DLD1 (cell line): ENCODE results near the gene VMP1.

Experiments used
- in situ Hi-C: cut with HindIII; loops from 2 replicates; pipeline ENCODE4 v1.10.0; 2017; ENCODE audit warnings: low sequenced_read_pairs

Gene VMP1

GRCh38 chr17:59707971-59708430 lies 547 bp downstream of the VMP1 start:
- in situ Hi-C loops: no loop called here

GRCh38 chr17:59711936-59712335 lies 4.5 kb downstream of the VMP1 start:
- in situ Hi-C loops: no loop called here

GRCh38 chr17:59712862-59713261 lies 5.4 kb downstream of the VMP1 start:
- in situ Hi-C loops: no loop called here

GRCh38 chr17:59714255-59714654 lies 6.8 kb downstream of the VMP1 start:
- in situ Hi-C loops: no loop called here

GRCh38 chr17:59716427-59716826 lies 9.0 kb downstream of the VMP1 start:
- in situ Hi-C loops: no loop called here

GRCh38 chr17:59719526-59719925 lies 12.1 kb downstream of the VMP1 start:
- in situ Hi-C loops: no loop called here

- in situ Hi-C loops: no loop called here
Observed at GRCh38 chr17:59722623-59723022, 15.2 kb downstream of the VMP1 start.

GRCh38 chr17:59723041-59723440 lies 15.6 kb downstream of the VMP1 start:
- in situ Hi-C loops: no loop called here

- in situ Hi-C loops: no loop called here
Observed at GRCh38 chr17:59723607-59724006, 16.2 kb downstream of the VMP1 start.

- in situ Hi-C loops: loop anchor here (25.0 kb wide), 1 partner anchor 337 kb away; no protein-coding TSS in a partner anchor
Observed at GRCh38 chr17:59725691-59726090, 18.2 kb downstream of the VMP1 start.

- in situ Hi-C loops: loop anchor here (25.0 kb wide), 1 partner anchor 334 kb away; no protein-coding TSS in a partner anchor
Observed at GRCh38 chr17:59727817-59728533, 20.5 kb downstream of the VMP1 start.

- in situ Hi-C loops: loop anchor here (25.0 kb wide), 1 partner anchor 332 kb away; no protein-coding TSS in a partner anchor
Observed at GRCh38 chr17:59730268-59730834, 22.9 kb downstream of the VMP1 start.

GRCh38 chr17:59733697-59734096 lies 26.2 kb downstream of the VMP1 start:
- in situ Hi-C loops: loop anchor here (25.0 kb wide), 1 partner anchor 329 kb away; no protein-coding TSS in a partner anchor

GRCh38 chr17:59734226-59734625 lies 26.8 kb downstream of the VMP1 start:
- in situ Hi-C loops: loop anchor here (25.0 kb wide), 1 partner anchor 328 kb away; no protein-coding TSS in a partner anchor

- in situ Hi-C loops: loop anchor here (25.0 kb wide), 1 partner anchor 325 kb away; no protein-coding TSS in a partner anchor
Observed at GRCh38 chr17:59737324-59737723, 29.9 kb downstream of the VMP1 start.

- in situ Hi-C loops: loop anchor here (10.0 to 25.0 kb wide), 2 partner anchors 59 to 318 kb away; no protein-coding TSS in a partner anchor
Observed at GRCh38 chr17:59743842-59744241, 36.4 kb downstream of the VMP1 start.

- in situ Hi-C loops: loop anchor here (10.0 to 25.0 kb wide), 2 partner anchors 60 to 317 kb away; no protein-coding TSS in a partner anchor
Observed at GRCh38 chr17:59745040-59745439, 37.6 kb downstream of the VMP1 start.

GRCh38 chr17:59746849-59747445 lies 39.5 kb downstream of the VMP1 start:
- in situ Hi-C loops: loop anchor here (10.0 to 25.0 kb wide), 2 partner anchors 62 to 315 kb away; no protein-coding TSS in a partner anchor

- in situ Hi-C loops: loop anchor here (10.0 to 25.0 kb wide), 2 partner anchors 64 to 314 kb away; no protein-coding TSS in a partner anchor
Observed at GRCh38 chr17:59748591-59748990, 41.1 kb downstream of the VMP1 start.

- in situ Hi-C loops: no loop called here
Observed at GRCh38 chr17:59751955-59752413, 44.5 kb downstream of the VMP1 start.

- in situ Hi-C loops: no loop called here
Observed at GRCh38 chr17:59752446-59752845, 45.0 kb downstream of the VMP1 start.
